ENCODE results near the gene DMD. TPM values are rescaled to one million over a fixed set of nuclear protein-coding genes. Genes with fewer than 3 reads are reported as not detected.

Gene DMD
- polyA plus RNA-seq, 1 donor from 2014 or later: 21.6 TPM

DNA sequence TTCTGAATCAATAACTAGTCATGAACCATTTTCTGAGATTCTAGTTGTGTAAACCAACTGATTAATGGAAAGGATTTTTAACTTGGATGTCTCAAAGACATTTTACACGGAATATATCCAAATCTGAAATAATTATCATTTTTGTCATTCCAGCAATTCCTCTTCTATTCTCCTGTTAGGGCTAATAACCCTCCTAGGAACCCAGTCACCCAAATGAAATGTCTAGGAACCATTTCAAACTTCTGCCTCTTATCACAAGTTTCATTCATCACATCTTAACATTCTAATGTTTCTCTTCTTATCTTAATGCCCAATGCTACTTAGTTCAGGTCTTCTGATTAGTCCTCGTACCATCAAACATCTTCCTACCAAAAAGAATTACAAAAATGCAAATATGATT, 639.8 kb downstream of the DMD start:
- TF ChIP-seq, protein P1, sequence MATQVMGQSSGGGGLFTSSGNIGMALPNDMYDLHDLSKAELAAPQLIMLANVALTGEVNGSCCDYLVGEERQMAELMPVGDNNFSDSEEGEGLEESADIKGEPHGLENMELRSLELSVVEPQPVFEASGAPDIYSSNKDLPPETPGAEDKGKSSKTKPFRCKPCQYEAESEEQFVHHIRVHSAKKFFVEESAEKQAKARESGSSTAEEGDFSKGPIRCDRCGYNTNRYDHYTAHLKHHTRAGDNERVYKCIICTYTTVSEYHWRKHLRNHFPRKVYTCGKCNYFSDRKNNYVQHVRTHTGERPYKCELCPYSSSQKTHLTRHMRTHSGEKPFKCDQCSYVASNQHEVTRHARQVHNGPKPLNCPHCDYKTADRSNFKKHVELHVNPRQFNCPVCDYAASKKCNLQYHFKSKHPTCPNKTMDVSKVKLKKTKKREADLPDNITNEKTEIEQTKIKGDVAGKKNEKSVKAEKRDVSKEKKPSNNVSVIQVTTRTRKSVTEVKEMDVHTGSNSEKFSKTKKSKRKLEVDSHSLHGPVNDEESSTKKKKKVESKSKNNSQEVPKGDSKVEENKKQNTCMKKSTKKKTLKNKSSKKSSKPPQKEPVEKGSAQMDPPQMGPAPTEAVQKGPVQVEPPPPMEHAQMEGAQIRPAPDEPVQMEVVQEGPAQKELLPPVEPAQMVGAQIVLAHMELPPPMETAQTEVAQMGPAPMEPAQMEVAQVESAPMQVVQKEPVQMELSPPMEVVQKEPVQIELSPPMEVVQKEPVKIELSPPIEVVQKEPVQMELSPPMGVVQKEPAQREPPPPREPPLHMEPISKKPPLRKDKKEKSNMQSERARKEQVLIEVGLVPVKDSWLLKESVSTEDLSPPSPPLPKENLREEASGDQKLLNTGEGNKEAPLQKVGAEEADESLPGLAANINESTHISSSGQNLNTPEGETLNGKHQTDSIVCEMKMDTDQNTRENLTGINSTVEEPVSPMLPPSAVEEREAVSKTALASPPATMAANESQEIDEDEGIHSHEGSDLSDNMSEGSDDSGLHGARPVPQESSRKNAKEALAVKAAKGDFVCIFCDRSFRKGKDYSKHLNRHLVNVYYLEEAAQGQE (IDR thresholded peaks at IDR 0.05; ENCODE audit: borderline replicate concordance): no peak
- TF ChIP-seq MXI1 (conservative IDR thresholded peaks at IDR 0.05; ENCODE audit: poor library complexity, severe bottlenecking) (no peak), RAD21 (conservative IDR thresholded peaks at IDR 0.05) (no peak), POLR2AphosphoS5 (IDR thresholded peaks at IDR 0.05) (no peak), EZH2 (IDR thresholded peaks at IDR 0.05; ENCODE audit: borderline replicate concordance, insufficient read depth, low read length, poor library complexity, severe bottlenecking) (no peak), TAF1 (IDR thresholded peaks at IDR 0.05; ENCODE audit: low read depth) (no peak), SMC3 (conservative IDR thresholded peaks at IDR 0.05; ENCODE audit: poor library complexity) (no peak), EP300 (conservative IDR thresholded peaks at IDR 0.05; ENCODE audit: poor library complexity, severe bottlenecking) (no peak)
- TF ChIP-seq, protein P2, sequence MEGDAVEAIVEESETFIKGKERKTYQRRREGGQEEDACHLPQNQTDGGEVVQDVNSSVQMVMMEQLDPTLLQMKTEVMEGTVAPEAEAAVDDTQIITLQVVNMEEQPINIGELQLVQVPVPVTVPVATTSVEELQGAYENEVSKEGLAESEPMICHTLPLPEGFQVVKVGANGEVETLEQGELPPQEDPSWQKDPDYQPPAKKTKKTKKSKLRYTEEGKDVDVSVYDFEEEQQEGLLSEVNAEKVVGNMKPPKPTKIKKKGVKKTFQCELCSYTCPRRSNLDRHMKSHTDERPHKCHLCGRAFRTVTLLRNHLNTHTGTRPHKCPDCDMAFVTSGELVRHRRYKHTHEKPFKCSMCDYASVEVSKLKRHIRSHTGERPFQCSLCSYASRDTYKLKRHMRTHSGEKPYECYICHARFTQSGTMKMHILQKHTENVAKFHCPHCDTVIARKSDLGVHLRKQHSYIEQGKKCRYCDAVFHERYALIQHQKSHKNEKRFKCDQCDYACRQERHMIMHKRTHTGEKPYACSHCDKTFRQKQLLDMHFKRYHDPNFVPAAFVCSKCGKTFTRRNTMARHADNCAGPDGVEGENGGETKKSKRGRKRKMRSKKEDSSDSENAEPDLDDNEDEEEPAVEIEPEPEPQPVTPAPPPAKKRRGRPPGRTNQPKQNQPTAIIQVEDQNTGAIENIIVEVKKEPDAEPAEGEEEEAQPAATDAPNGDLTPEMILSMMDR (IDR thresholded peaks at IDR 0.05; ENCODE audit: poor library complexity, severe bottlenecking): no peak
- Histone ChIP-seq H3K36me3 (ENCODE audit: insufficient read depth, low read length) (no peaks in the 10 kb centered on the region), H3K4me3 (ENCODE audit: low read length) (no peak overlapping the region), H3F3A (ENCODE audit: insufficient read depth, low read length, poor library complexity, severe bottlenecking) (no peaks in the 10 kb centered on the region), H4K20me1 (ENCODE audit: insufficient read depth) (no peaks in the 10 kb centered on the region), H3K4me2 (ENCODE audit: low read length) (no peak overlapping the region), H3K9me2 (ENCODE audit: insufficient read depth, low read length) (no peaks in the 10 kb centered on the region), H2AFZ (ENCODE audit: low read depth, low read length) (no peak overlapping the region), H3K27ac (ENCODE audit: low read length) (no peak overlapping the region), H3K9me3 (ENCODE audit: low read length) (no peaks in the 10 kb centered on the region), H3K9ac (ENCODE audit: low read length) (no peak overlapping the region), H3K27me3 (ENCODE audit: insufficient read depth, low read depth, low read length) (no peaks in the 10 kb centered on the region), H3K79me2 (replicated peaks; ENCODE audit: insufficient read depth, low read length) (no peaks in the 10 kb centered on the region)

- Histone ChIP-seq H3K79me2 (replicated peaks; ENCODE audit: insufficient read depth, low read length) (no peaks in the 10 kb centered on the region), H3K4me3 (ENCODE audit: low read length) (no peak overlapping the region), H3K9me2 (ENCODE audit: insufficient read depth, low read length) (no peaks in the 10 kb centered on the region), H3K4me2 (ENCODE audit: low read length) (no peak overlapping the region), H3F3A (ENCODE audit: insufficient read depth, low read length, poor library complexity, severe bottlenecking) (no peaks in the 10 kb centered on the region), H2AFZ (ENCODE audit: low read depth, low read length) (no peak overlapping the region), H3K9me3 (ENCODE audit: low read length) (no peaks in the 10 kb centered on the region), H4K20me1 (ENCODE audit: insufficient read depth) (no peaks in the 10 kb centered on the region), H3K27ac (ENCODE audit: low read length) (no peak overlapping the region), H3K9ac (ENCODE audit: low read length) (no peak overlapping the region), H3K27me3 (ENCODE audit: insufficient read depth, low read depth, low read length) (no peaks in the 10 kb centered on the region), H3K36me3 (ENCODE audit: insufficient read depth, low read length) (no peaks in the 10 kb centered on the region)
- TF ChIP-seq, protein P1 (IDR thresholded peaks at IDR 0.05; ENCODE audit: borderline replicate concordance): no peak
- no peak for TF ChIP-seq RAD21 (conservative IDR thresholded peaks at IDR 0.05)
- no peak for TF ChIP-seq POLR2AphosphoS5 (IDR thresholded peaks at IDR 0.05)
- no peak for TF ChIP-seq EP300 (conservative IDR thresholded peaks at IDR 0.05; ENCODE audit: poor library complexity, severe bottlenecking)
- TF ChIP-seq TAF1 (IDR thresholded peaks at IDR 0.05; ENCODE audit: low read depth): no peak
- TF ChIP-seq, protein P2 (IDR thresholded peaks at IDR 0.05; ENCODE audit: poor library complexity, severe bottlenecking): no peak
Measured at GRCh38 chrX:32562261-32562660, 649.1 kb downstream of the DMD start.
